Thyroid gland (tissue), 4 donors: Measurements from ENCODE around the gene AP2M1. TPM values are rescaled to one million over a fixed set of nuclear protein-coding genes. Genes with fewer than 3 reads are reported as not detected.

Experiments used
- DNase-seq, 2 donors: peaks; one replicate each; pipeline ENCODE4 v3.0.0-alpha.2; 2019
- H3K27ac ChIP-seq, 3 donors: fragments of 200-600 bp; sonication (generic); 1 replicate in 2 of 3; 2 replicates in 1 of 3; pipeline ENCODE4 v1.5.1; 2016 to 2019; ENCODE audit warnings: mild to moderate bottlenecking in 1 of 3, moderate library complexity in 1 of 3
- H3K27me3 ChIP-seq: fragments of 200-600 bp; sonication (generic); one replicate; pipeline ENCODE4 v1.5.1; 2019
- H3K36me3 ChIP-seq, 2 donors: fragments of 200-600 bp; sonication (generic); one replicate each; pipeline ENCODE4 v1.5.1; 2016 to 2019
- H3K4me1 ChIP-seq, 2 donors: fragments of 200-600 bp; sonication (generic); one replicate each; pipeline ENCODE4 v1.5.1; 2017 to 2019
- H3K4me3 ChIP-seq, 3 donors: fragments of 200-600 bp; sonication (generic); replicated peaks in 1 of 3; 1 replicate in 2 of 3; 2 replicates in 1 of 3; pipeline ENCODE4 v1.5.1; 2016; ENCODE audit warnings: mild to moderate bottlenecking in 1 of 3
- H3K9me3 ChIP-seq: fragments of 200-600 bp; sonication (generic); one replicate; pipeline ENCODE4 v1.5.1; 2017
- CTCF ChIP-seq, 6 experiments: fragments of 200-600 bp in 3 of 6; fragments of 450-650 bp in 3 of 6; sonication (generic) in 3 of 6; IDR thresholded peaks; one replicate each; pipeline ENCODE4 v1.5.1; 2016 to 2019; ENCODE audit warnings: antibody characterized with exemption in 6 of 6, mild to moderate bottlenecking in 2 of 6, inconsistent platforms in 1 of 6, moderate library complexity in 1 of 6
- POLR2A ChIP-seq, 2 donors: fragments of 450-650 bp; IDR thresholded peaks; one replicate each; pipeline ENCODE4 v1.6.1; 2017; ENCODE audit warnings: antibody characterized with exemption in 2 of 2, mild to moderate bottlenecking in 2 of 2, moderate library complexity in 1 of 2
- WGBS, 2 donors: methylation state at CpG; one replicate each; pipeline ENCODE4 v1.1.5; 2017; 5-methylcytosine and 5-hydroxymethylcytosine counted together
- intact Hi-C: fragments of 100-400 bp; cut with DNase I; formaldehyde crosslinking; loops from one replicate; pipeline ENCODE4 v1.15.1; 2023
- total RNA-seq, 4 donors: library from RNA; depleted of rRNA; stranded (reverse); fragments of >200 nt; gene quantifications; one replicate each; pipeline ENCODE4 v1.2.3, GENCODE V29; 2016

Gene AP2M1
- total RNA-seq, 4 donors from 2014 or later: 180 to 302 (median 212) TPM

DNA sequence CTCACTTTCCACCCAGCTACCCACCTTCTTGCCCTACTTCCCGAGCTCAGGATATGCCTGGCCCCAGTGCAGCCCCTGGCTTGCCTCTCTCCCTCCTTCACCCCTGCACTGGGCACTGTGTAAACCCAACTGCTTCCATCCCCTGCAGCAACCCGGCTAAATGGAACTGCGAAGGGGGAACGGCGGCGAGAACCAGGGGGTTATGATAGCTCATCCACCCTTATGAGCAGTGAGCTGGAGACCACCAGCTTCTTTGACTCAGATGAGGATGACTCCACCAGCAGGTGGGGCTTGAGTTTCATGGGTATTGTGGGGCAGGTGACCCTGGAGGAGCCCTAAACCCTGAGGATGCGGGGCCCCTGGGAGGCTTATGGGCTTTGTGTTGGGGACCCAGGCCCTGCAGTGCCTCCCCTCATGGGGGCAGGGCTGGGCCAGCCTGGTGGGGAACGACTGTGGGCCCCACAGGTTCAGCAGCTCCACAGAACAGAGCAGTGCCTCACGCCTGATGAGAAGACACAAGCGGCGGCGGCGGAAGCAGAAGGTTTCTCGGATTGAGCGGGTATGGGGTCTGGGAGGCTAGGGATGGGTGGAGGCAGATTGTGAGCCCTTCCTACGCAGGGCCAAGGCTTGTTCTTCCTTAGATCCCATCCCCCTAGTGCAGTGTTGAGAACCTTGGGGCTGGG is 9.9 kb upstream of the AP2M1 start:
- TF ChIP-seq POLR2A (IDR thresholded peaks at IDR 0.05): no peak
- no peak for TF ChIP-seq CTCF (IDR thresholded peaks at IDR 0.05)
- DNase-seq: no peak
- intact Hi-C loops: no loop called here
- Histone ChIP-seq H3K4me1 (peaks cover 9 to 21% of the 10 kb centered on the region in 2 donors), H3K4me3 (no peak overlapping the region), H3K27ac (no peak overlapping the region), H3K36me3 (peaks cover 45 to 48% of the 10 kb centered on the region in 2 donors), H3K27me3 (no peaks in the 10 kb centered on the region), H3K9me3 (no peaks in the 10 kb centered on the region)
- WGBS, 2 donors: 94 to 95% methylated on average over 15 to 16 of the region's 16 CpGs

DNA sequence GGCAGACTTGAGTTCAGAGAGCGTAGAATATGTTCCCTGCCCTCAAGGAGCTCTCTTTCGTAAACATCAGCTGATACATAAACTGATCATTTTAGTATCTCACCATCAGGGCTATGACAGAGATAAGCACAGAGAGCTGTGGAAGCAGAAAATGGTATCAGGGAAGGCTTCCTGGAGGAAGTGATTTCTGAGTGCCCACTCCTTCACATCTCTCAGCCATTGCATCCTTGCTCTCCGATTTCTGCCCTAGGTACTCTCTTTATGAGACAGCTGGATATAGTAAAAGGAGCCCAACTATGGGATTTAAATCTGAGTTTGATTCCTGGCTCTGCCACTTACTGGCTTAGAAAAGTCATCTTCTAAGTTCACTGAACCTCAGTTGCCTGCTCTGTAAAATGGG is 9.1 kb upstream of the AP2M1 start:
- peaks cover 7 to 13% of the 10 kb centered on the region in 2 donors for H3K4me1 ChIP-seq
- H3K27ac ChIP-seq: no peak overlapping the region
- WGBS, 2 donors: 88 to 98% methylated on average over 3 of the region's 3 CpGs
- DNase-seq: no peak
- no peaks in the 10 kb centered on the region for H3K27me3 ChIP-seq
- intact Hi-C loops: no loop called here
- no peak for TF ChIP-seq POLR2A (IDR thresholded peaks at IDR 0.05)
- no peak for TF ChIP-seq CTCF (IDR thresholded peaks at IDR 0.05)
- no peaks in the 10 kb centered on the region for H3K9me3 ChIP-seq
- H3K36me3 ChIP-seq: peaks cover 53 to 56% of the 10 kb centered on the region in 2 donors
- no peak overlapping the region for H3K4me3 ChIP-seq

- Histone ChIP-seq H3K27me3 (no peaks in the 10 kb centered on the region), H3K9me3 (no peaks in the 10 kb centered on the region), H3K4me3 (no peak overlapping the region), H3K36me3 (peaks cover 59 to 62% of the 10 kb centered on the region in 2 donors), H3K27ac (no peak overlapping the region), H3K4me1 (peaks cover 0 to 2% of the 10 kb centered on the region in 2 donors)
- intact Hi-C loops: no loop called here
- TF ChIP-seq POLR2A (IDR thresholded peaks at IDR 0.05) (no peak), CTCF (IDR thresholded peaks at IDR 0.05) (no peak)
- WGBS, 2 donors: 94 to 98% methylated on average over 6 of the region's 6 CpGs
- DNase-seq: no peak
These were observed 8.0 kb upstream of the AP2M1 start for GRCh38 chr3:184166671-184167070.

GRCh38 chr3:184167786-184168185 is 6.9 kb upstream of the AP2M1 start:
- no peak for DNase-seq
- H3K27ac ChIP-seq: no peak overlapping the region
- H3K4me3 ChIP-seq: no peak overlapping the region
- no peak for TF ChIP-seq POLR2A (IDR thresholded peaks at IDR 0.05)
- TF ChIP-seq CTCF (IDR thresholded peaks at IDR 0.05): no peak
- intact Hi-C loops: no loop called here
- no peaks in the 10 kb centered on the region for H3K4me1 ChIP-seq
- H3K9me3 ChIP-seq: no peaks in the 10 kb centered on the region
- no peaks in the 10 kb centered on the region for H3K27me3 ChIP-seq
- 92 to 96% methylated on average over 7 to 8 of the region's 8 CpGs for WGBS, 2 donors
- H3K36me3 ChIP-seq: peaks cover 59 to 62% of the 10 kb centered on the region in 2 donors

DNA sequence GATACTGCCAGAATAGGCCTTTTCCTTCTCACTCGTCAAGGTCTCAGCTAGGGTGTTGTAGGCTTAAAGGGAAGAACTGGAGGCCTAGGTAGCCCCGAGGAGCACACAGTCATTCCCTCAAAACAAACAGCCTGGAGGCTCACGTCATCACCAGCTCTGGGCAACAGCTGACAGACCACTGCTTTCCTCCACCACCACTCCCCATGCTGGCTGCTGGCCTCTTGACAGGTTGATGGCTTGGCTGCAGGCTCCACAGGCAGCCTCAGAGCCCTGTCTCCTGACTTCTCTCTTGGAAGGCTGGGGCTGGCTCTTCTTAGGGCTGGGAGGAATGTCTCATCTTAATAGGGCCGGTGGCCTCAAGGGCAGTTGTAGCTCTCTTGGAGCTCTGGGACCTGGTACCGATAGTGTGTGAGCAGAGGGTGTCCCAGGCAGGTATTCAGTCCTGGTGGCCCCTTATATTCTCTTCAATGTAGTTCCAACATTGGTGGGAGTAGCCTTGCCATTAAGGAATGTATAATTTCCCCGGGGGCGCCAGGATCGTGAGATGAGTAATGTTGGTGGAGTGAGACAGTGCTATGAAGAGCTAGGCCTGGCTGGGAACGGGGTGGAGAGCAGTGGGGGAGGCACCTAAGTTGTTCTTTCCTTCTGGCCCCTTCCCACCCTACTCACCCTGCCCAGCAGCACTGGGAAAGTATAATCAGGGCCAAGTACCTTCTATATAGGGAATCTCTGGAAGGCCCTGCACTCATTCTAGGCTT is 6.1 kb upstream of the AP2M1 start:
- intact Hi-C loops: no loop called here
- Histone ChIP-seq H3K36me3 (peaks cover 59 to 60% of the 10 kb centered on the region in 2 donors), H3K4me1 (no peaks in the 10 kb centered on the region), H3K27ac (no peak overlapping the region), H3K4me3 (no peak overlapping the region), H3K27me3 (no peaks in the 10 kb centered on the region), H3K9me3 (no peaks in the 10 kb centered on the region)
- TF ChIP-seq POLR2A (IDR thresholded peaks at IDR 0.05) (no peak), CTCF (IDR thresholded peaks at IDR 0.05) (no peak)
- no peak for DNase-seq
- 88 to 90% methylated on average over 9 of the region's 9 CpGs for WGBS, 2 donors
